ENCODE results near the gene KRTAP12-4. TPM values are rescaled to one million over a fixed set of nuclear protein-coding genes. Genes with fewer than 3 reads are reported as not detected.
"Not testable (repeated sequence)": the region's sequence is repeated elsewhere in the genome, so short reads cannot be mapped to it uniquely, and the experiment has no call there.

The KRTAP12-4 gene
- total RNA-seq, 1 donor from 2014 or later: not detected

GRCh38 chr21:44701541-44701940 is 47.1 kb upstream of the KRTAP12-4 start:
- H3K27ac Mint-ChIP-seq: no peak overlapping the region
- DNase-seq (ENCODE audit: extremely low spot score, unreplicated experiment): no peak
- no peaks in the 10 kb centered on the region for H3K9me3 Mint-ChIP-seq
- H3K36me3 Mint-ChIP-seq: no peaks in the 10 kb centered on the region
- peaks cover 85% of the 10 kb centered on the region for H3K27me3 Mint-ChIP-seq
- peaks cover 9% of the 10 kb centered on the region for H3K4me1 Mint-ChIP-seq (ENCODE audit: unreplicated experiment)
- TF ChIP-seq CTCF (conservative IDR thresholded peaks at IDR 0.05): no peak
- H3K4me3 Mint-ChIP-seq: no peak overlapping the region

GRCh38 chr21:44701023-44701400 is 46.6 kb upstream of the KRTAP12-4 start:
- DNase-seq (ENCODE audit: extremely low spot score, unreplicated experiment): no peak
- H3K4me3 Mint-ChIP-seq: no peak overlapping the region
- peaks cover 85% of the 10 kb centered on the region for H3K27me3 Mint-ChIP-seq
- no peaks in the 10 kb centered on the region for H3K9me3 Mint-ChIP-seq
- peaks cover 9% of the 10 kb centered on the region for H3K4me1 Mint-ChIP-seq (ENCODE audit: unreplicated experiment)
- no peak overlapping the region for H3K27ac Mint-ChIP-seq
- no peaks in the 10 kb centered on the region for H3K36me3 Mint-ChIP-seq
- TF ChIP-seq CTCF (conservative IDR thresholded peaks at IDR 0.05): no peak

GRCh38 chr21:44700101-44701022 is 45.9 kb upstream of the KRTAP12-4 start:
- no peaks in the 10 kb centered on the region for H3K9me3 Mint-ChIP-seq
- peaks cover 9% of the 10 kb centered on the region for H3K4me1 Mint-ChIP-seq (ENCODE audit: unreplicated experiment)
- no peak for DNase-seq (ENCODE audit: extremely low spot score, unreplicated experiment)
- H3K27me3 Mint-ChIP-seq: peaks cover 85% of the 10 kb centered on the region
- no peak for TF ChIP-seq CTCF (conservative IDR thresholded peaks at IDR 0.05)
- H3K27ac Mint-ChIP-seq: no peak overlapping the region
- H3K36me3 Mint-ChIP-seq: no peaks in the 10 kb centered on the region
- no peak overlapping the region for H3K4me3 Mint-ChIP-seq

GRCh38 chr21:44699502-44700001 is 45.1 kb upstream of the KRTAP12-4 start:
- H3K36me3 Mint-ChIP-seq: no peaks in the 10 kb centered on the region
- no peak for TF ChIP-seq CTCF (conservative IDR thresholded peaks at IDR 0.05)
- no peak overlapping the region for H3K4me3 Mint-ChIP-seq
- no peak overlapping the region for H3K27ac Mint-ChIP-seq
- DNase-seq (ENCODE audit: extremely low spot score, unreplicated experiment): no peak
- peaks cover 9% of the 10 kb centered on the region for H3K4me1 Mint-ChIP-seq (ENCODE audit: unreplicated experiment)
- H3K9me3 Mint-ChIP-seq: no peaks in the 10 kb centered on the region
- H3K27me3 Mint-ChIP-seq: peaks cover 81% of the 10 kb centered on the region

- no peaks in the 10 kb centered on the region for H3K36me3 Mint-ChIP-seq
- H3K27me3 Mint-ChIP-seq: peaks cover 75% of the 10 kb centered on the region
- peaks cover 9% of the 10 kb centered on the region for H3K4me1 Mint-ChIP-seq (ENCODE audit: unreplicated experiment)
- no peak overlapping the region for H3K4me3 Mint-ChIP-seq
- peaks cover 9% of the 10 kb centered on the region for H3K9me3 Mint-ChIP-seq
- H3K27ac Mint-ChIP-seq: no peak overlapping the region
- no peak for DNase-seq (ENCODE audit: extremely low spot score, unreplicated experiment)
- TF ChIP-seq CTCF (conservative IDR thresholded peaks at IDR 0.05): no peak
Observed at GRCh38 chr21:44697811-44698734, 43.6 kb upstream of the KRTAP12-4 start.

- peaks cover 17% of the 10 kb centered on the region for H3K9me3 Mint-ChIP-seq
- not testable (repeated sequence) for H3K27ac Mint-ChIP-seq; H3K4me1 Mint-ChIP-seq (ENCODE audit: unreplicated experiment); H3K4me3 Mint-ChIP-seq; H3K36me3 Mint-ChIP-seq; DNase-seq (ENCODE audit: extremely low spot score, unreplicated experiment)
- peaks cover 70% of the 10 kb centered on the region for H3K27me3 Mint-ChIP-seq
Observed at GRCh38 chr21:44697172-44697810, 42.8 kb upstream of the KRTAP12-4 start, which contains the start of gene KRTAP10-12. Gene KRTAP10-12 (plus strand): TSS chr21:44697172. CDS start chr21:44697202, 30 bp downstream.
